ENCODE results near the gene TMEM18. TPM values are rescaled to one million over a fixed set of nuclear protein-coding genes. Genes with fewer than 3 reads are reported as not detected.

The TMEM18 gene
- total RNA-seq, 1 experiment from 2014 or later = 29.1 TPM

- no peak for DNase-seq (ENCODE audit: low read depth)
These were observed 42.4 kb downstream of the TMEM18 start for GRCh38 chr2:634636-635388.

GRCh38 chr2:634041-634440 is 43.2 kb downstream of the TMEM18 start:
- no peak for DNase-seq (ENCODE audit: low read depth)

- DNase-seq (ENCODE audit: low read depth) = no peak
These were observed 43.8 kb downstream of the TMEM18 start for GRCh38 chr2:633371-633770.

GRCh38 chr2:632471-632870 is 44.7 kb downstream of the TMEM18 start:
- no peak for DNase-seq (ENCODE audit: low read depth)

GRCh38 chr2:631741-632140 is 45.5 kb downstream of the TMEM18 start:
- DNase-seq (ENCODE audit: low read depth) = no peak

GRCh38 chr2:630451-631320 is 46.5 kb downstream of the TMEM18 start:
- no peak for DNase-seq (ENCODE audit: low read depth)

- no peak for DNase-seq (ENCODE audit: low read depth)
These were observed 47.2 kb downstream of the TMEM18 start for GRCh38 chr2:629961-630360.

GRCh38 chr2:628651-629050 is 48.6 kb downstream of the TMEM18 start:
- DNase-seq (ENCODE audit: low read depth) = no peak

- DNase-seq (ENCODE audit: low read depth) = peak; percentile 3
These were observed 49.2 kb downstream of the TMEM18 start for GRCh38 chr2:627926-628560.

- no peak for DNase-seq (ENCODE audit: low read depth)
These were observed 49.9 kb downstream of the TMEM18 start for GRCh38 chr2:627340-627709.

GRCh38 chr2:626491-627339 is 50.5 kb downstream of the TMEM18 start:
- DNase-seq (ENCODE audit: low read depth) = no peak

GRCh38 chr2:625415-626333 is 51.5 kb downstream of the TMEM18 start:
- DNase-seq (ENCODE audit: low read depth) = no peak

- no peak for DNase-seq (ENCODE audit: low read depth)
These were observed 52.5 kb downstream of the TMEM18 start for GRCh38 chr2:624551-625347.

- no peak for DNase-seq (ENCODE audit: low read depth)
These were observed 53.1 kb downstream of the TMEM18 start for GRCh38 chr2:624096-624495.

GRCh38 chr2:623130-623922 is 53.9 kb downstream of the TMEM18 start:
- no peak for DNase-seq (ENCODE audit: low read depth)

GRCh38 chr2:622357-622756 is 54.8 kb downstream of the TMEM18 start:
- DNase-seq (ENCODE audit: low read depth) = no peak

GRCh38 chr2:621303-622099 is 55.7 kb downstream of the TMEM18 start:
- DNase-seq (ENCODE audit: low read depth) = no peak

Measured in LHCN-M2 (cell line).